SU-DHL-6 (cell line): ENCODE measurements around the gene ENTREP3.
"Not testable (repeated sequence)": the region's sequence is repeated elsewhere in the genome, so short reads cannot be mapped to it uniquely, and the experiment has no call there.

ENCODE experiments used
- H2AFZ ChIP-seq: fragments of 200-600 bp; sonication (generic); 2 replicates; pipeline ENCODE4 v1.6.1; 2014; ENCODE audit warnings: low read depth, mild to moderate bottlenecking, moderate library complexity, mixed read lengths, antibody characterized with exemption, low read length; ENCODE audit not compliant: severe bottlenecking
- H3F3A ChIP-seq: fragments of 200-600 bp; shearing (Covaris generic); 2 replicates; pipeline ENCODE4 v1.6.0; 2016; ENCODE audit warnings: antibody characterized with exemption, mild to moderate bottlenecking; ENCODE audit not compliant: insufficient read depth
- H3K27ac ChIP-seq: fragments of 200-600 bp; sonication (generic); 2 replicates; pipeline ENCODE4 v1.5.1; 2016; ENCODE audit warnings: low read depth, mild to moderate bottlenecking, low read length, moderate library complexity, mixed read lengths
- H3K27me3 ChIP-seq: fragments of 200-600 bp; sonication (generic), shearing (Covaris generic); 2 replicates; pipeline ENCODE4 v1.6.0; 2014; ENCODE audit warnings: mild to moderate bottlenecking, low read length
- H3K36me3 ChIP-seq: fragments of 200-600 bp; sonication (generic); 2 replicates; pipeline ENCODE4 v1.6.1; 2014; ENCODE audit warnings: mild to moderate bottlenecking, low read length, mixed read lengths
- H3K4me2 ChIP-seq: fragments of 300-600, 200-600 bp; shearing (Covaris generic), sonication (generic); 2 replicates; pipeline ENCODE4 v1.6.0; 2014; ENCODE audit warnings: low read length, low read depth, mild to moderate bottlenecking; ENCODE audit not compliant: poor library complexity, severe bottlenecking
- H3K4me3 ChIP-seq: fragments of 200-600 bp; sonication (generic); 2 replicates; pipeline ENCODE4 v1.5.1; 2014; ENCODE audit warnings: antibody characterized with exemption, low read length, mild to moderate bottlenecking, mixed read lengths; ENCODE audit not compliant: insufficient read depth, poor library complexity, severe bottlenecking
- H3K79me2 ChIP-seq: fragments of 200-600 bp; sonication (generic); 2 replicates; pipeline ENCODE4 v1.6.1; 2014; ENCODE audit warnings: mild to moderate bottlenecking, low read length, moderate library complexity; ENCODE audit not compliant: insufficient read depth
- H3K9ac ChIP-seq: fragments of 200-600 bp; sonication (generic); 2 replicates; pipeline ENCODE4 v1.7.0; 2014; ENCODE audit warnings: mild to moderate bottlenecking, low read length
- H3K9me2 ChIP-seq: fragments of 200-600 bp; sonication (generic); replicated peaks from 2 replicates; pipeline ENCODE4 v1.6.1; 2014; ENCODE audit warnings: low read length; ENCODE audit not compliant: insufficient read depth
- H3K9me3 ChIP-seq: fragments of 200-600 bp; sonication (generic); 2 replicates; pipeline ENCODE4 v1.6.1; 2014; ENCODE audit warnings: low read length, mixed read lengths; ENCODE audit not compliant: insufficient read depth
- H4K20me1 ChIP-seq: fragments of 200-600 bp; sonication (generic); 2 replicates; pipeline ENCODE4 v1.6.1; 2014; ENCODE audit warnings: low read depth, mild to moderate bottlenecking, antibody characterized with exemption, low read length, moderate library complexity, mixed read lengths
- EZH2phosphoT487 ChIP-seq: fragments of 200-600 bp; sonication (generic), shearing (Covaris generic); conservative IDR thresholded peaks from 2 replicates; pipeline ENCODE4 v1.6.1; 2018; ENCODE audit warnings: mild to moderate bottlenecking, antibody characterized with exemption, low read length, moderate library complexity, mixed read lengths
- TF ChIP-seq, protein P1 (sequence below): fragments of 200-600 bp; sonication (generic); IDR thresholded peaks from one replicate; pipeline ENCODE4 v1.5.1; 2017; ENCODE audit warnings: antibody characterized with exemption, mild to moderate bottlenecking, low read length, moderate library complexity; ENCODE audit not compliant: insufficient read depth, poor library complexity, severe bottlenecking

Gene ENTREP3

DNA sequence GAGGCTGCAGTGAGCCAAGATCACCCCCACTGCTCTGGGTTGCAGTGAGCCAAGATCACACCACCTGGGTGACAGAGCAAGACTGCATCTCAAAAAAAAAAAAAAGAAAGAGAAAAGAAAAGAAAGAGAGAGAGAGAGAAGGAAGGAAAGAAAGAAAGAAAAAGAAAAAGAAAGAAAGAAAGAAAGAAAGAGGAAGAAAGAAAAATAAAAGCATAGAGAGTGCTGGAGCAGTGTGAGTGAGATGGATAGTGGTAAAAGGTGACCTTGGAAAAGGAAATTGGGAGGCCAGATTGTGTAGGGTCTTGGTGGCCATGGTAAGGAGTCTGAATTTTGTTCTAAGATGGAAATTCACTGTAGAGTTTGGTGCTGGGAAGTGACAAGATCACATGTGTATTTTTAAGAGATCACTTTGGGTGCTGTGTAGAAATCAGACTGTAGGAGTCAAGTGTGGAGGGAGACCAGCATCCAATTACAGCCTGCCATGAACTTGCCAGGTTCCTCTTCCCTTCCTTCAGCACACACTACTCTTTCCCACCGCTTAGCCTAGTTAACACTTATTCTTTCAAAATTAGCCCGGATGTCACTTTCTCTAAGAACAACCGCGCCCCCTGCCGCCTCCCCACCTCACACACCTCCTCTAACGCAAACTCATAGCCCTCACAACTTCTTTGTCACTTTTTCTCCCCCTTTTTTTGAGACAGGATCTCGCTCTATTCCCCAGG is 28.9 kb downstream of the ENTREP3 start:
- TF ChIP-seq, protein P1, sequence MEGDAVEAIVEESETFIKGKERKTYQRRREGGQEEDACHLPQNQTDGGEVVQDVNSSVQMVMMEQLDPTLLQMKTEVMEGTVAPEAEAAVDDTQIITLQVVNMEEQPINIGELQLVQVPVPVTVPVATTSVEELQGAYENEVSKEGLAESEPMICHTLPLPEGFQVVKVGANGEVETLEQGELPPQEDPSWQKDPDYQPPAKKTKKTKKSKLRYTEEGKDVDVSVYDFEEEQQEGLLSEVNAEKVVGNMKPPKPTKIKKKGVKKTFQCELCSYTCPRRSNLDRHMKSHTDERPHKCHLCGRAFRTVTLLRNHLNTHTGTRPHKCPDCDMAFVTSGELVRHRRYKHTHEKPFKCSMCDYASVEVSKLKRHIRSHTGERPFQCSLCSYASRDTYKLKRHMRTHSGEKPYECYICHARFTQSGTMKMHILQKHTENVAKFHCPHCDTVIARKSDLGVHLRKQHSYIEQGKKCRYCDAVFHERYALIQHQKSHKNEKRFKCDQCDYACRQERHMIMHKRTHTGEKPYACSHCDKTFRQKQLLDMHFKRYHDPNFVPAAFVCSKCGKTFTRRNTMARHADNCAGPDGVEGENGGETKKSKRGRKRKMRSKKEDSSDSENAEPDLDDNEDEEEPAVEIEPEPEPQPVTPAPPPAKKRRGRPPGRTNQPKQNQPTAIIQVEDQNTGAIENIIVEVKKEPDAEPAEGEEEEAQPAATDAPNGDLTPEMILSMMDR, result peak; percentile 77
- no peak for TF ChIP-seq EZH2phosphoT487
- H2AFZ ChIP-seq, result no peak overlapping the region

GRCh38 chr1:155225404-155225759 is 29.9 kb downstream of the ENTREP3 start:
- H3F3A ChIP-seq, result peaks cover 39% of the 10 kb centered on the region
- peaks cover 14% of the 10 kb centered on the region; the same call in 1 of the 2 replicates for H3K79me2 ChIP-seq
- peak overlapping the region; percentile 93 for H3K4me2 ChIP-seq
- H3K27ac ChIP-seq, result peak overlapping the region; percentile 90
- not testable (repeated sequence) for H2AFZ ChIP-seq, H4K20me1 ChIP-seq, H3K9me3 ChIP-seq, H3K27me3 ChIP-seq, H3K36me3 ChIP-seq, H3K9me2 ChIP-seq
- H3K9ac ChIP-seq, result peak overlapping the region; percentile 81; the same call in 1 of the 2 replicates
- peak overlapping the region; percentile 63 for H3K4me3 ChIP-seq

More for the DNA sequence above, 28.9 kb downstream of the ENTREP3 start:
- Histone ChIP-seq H3K9ac (peak overlapping the region; percentile 81), H3K27ac (peak overlapping the region; percentile 90), H3K4me3 (peak overlapping the region; percentile 63), H3K9me2 (no peaks in the 10 kb centered on the region), H3K36me3 (no peaks in the 10 kb centered on the region), H3K4me2 (peak overlapping the region; percentile 93), H3K9me3 (no peaks in the 10 kb centered on the region), H3K79me2 (peaks cover 14% of the 10 kb centered on the region; the same call in 1 of the 2 replicates), H3K27me3 (no peaks in the 10 kb centered on the region), H4K20me1 (no peaks in the 10 kb centered on the region), H3F3A (peaks cover 43% of the 10 kb centered on the region)

DNA sequence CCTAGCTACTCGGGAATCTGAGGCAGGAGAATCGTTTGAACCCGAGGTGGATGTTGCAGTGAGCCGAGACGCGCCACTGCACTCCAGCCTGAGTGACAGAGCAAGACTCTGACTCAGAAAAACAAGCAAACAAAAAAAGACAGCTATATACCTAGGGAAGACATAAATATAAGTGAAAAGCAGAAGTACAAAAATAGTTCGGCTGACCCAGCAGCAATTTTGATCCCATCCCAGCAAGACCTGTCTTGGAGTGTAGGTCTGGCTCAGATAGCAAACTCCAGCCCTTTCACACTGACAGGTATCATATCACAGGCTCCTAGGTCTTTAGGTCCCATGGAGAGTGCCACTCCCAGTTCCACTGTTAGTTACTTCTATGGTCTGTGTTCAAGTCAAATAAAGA is 32.2 kb downstream of the ENTREP3 start:
- Histone ChIP-seq H3K9me3 (no peaks in the 10 kb centered on the region), H3K36me3 (no peaks in the 10 kb centered on the region), H3K9me2 (no peaks in the 10 kb centered on the region), H3K27ac (peak overlapping the region; percentile 90), H3K9ac (peak overlapping the region; percentile 9; the same call in 1 of the 2 replicates), H3K4me3 (no peak overlapping the region), H3K27me3 (no peaks in the 10 kb centered on the region), H2AFZ (no peak overlapping the region), H4K20me1 (no peaks in the 10 kb centered on the region), H3K79me2 (peaks cover 14% of the 10 kb centered on the region; the same call in 1 of the 2 replicates), H3F3A (peaks cover 38% of the 10 kb centered on the region), H3K4me2 (peak overlapping the region; percentile 47)
- TF ChIP-seq EZH2phosphoT487, result no peak
- TF ChIP-seq, protein P1, result no peak

- H3K27me3 ChIP-seq, H3K79me2 ChIP-seq, H3K4me3 ChIP-seq, H3K9ac ChIP-seq, H3K36me3 ChIP-seq, H3K4me2 ChIP-seq, H2AFZ ChIP-seq, H4K20me1 ChIP-seq, H3K9me2 ChIP-seq, H3K27ac ChIP-seq, H3K9me3 ChIP-seq: not testable (repeated sequence)
- peaks cover 23% of the 10 kb centered on the region for H3F3A ChIP-seq
Measured at GRCh38 chr1:155220211-155220965, 34.9 kb downstream of the ENTREP3 start.
